Mucosa of descending colon (tissue), 3 donors: Measurements from ENCODE around the gene HDAC3. TPM values are rescaled to one million over a fixed set of nuclear protein-coding genes. Genes with fewer than 3 reads are reported as not detected.

Experiments used
- ATAC-seq: fragments of 200-7000 bp; cut with Tn5 transposase; one replicate; pipeline ENCODE4 v1.9.1; 2020; ENCODE audit warnings: mild to moderate bottlenecking, moderate library complexity
- DNase-seq, 3 donors: peaks; one replicate each; pipeline ENCODE4 v3.0.0-alpha.2; 2020
- H3K36me3 ChIP-seq: fragments of 200-600 bp; one replicate; pipeline ENCODE4 v1.8.0; 2021; ENCODE audit warnings: low read depth, mild to moderate bottlenecking
- H3K4me1 ChIP-seq: fragments of 200-600 bp; one replicate; pipeline ENCODE4 v1.8.0; 2021; ENCODE audit warnings: low read depth, mild to moderate bottlenecking
- H3K4me3 ChIP-seq: fragments of 200-600 bp; one replicate; pipeline ENCODE4 v1.8.0; 2021; ENCODE audit warnings: mild to moderate bottlenecking
- H3K9me3 ChIP-seq: fragments of 200-600 bp; one replicate; pipeline ENCODE4 v1.8.0; 2021; ENCODE audit warnings: mild to moderate bottlenecking
- intact Hi-C, 2 donors: fragments of 100-400 bp; cut with DNase I in 1 of 2; cut with micrococcal nuclease in 1 of 2; formaldehyde crosslinking; loops; one replicate each; pipeline versions ENCODE4 v1.11.0 to v1.11.1; 2022; cut with DNase I, micrococcal nuclease
- total RNA-seq, 3 donors: library from RNA; stranded (reverse); fragmentation: NEBNext Ultra II Directional in 2 of 3; extraction: Animal tissue kit (Norgen Biotek cat#: 25700) in 2 of 3; gene quantifications; one replicate each; pipeline versions ENCODE4 v1.2.1 to v1.2.4, GENCODE V29; 2021 to 2023
- TF ChIP-seq, protein P1 (sequence below): fragments of 200-600 bp; IDR thresholded peaks from one replicate; pipeline ENCODE4 v1.8.0; 2022; ENCODE audit warnings: antibody characterized with exemption, mild to moderate bottlenecking
- donor health status: DM: no; HTN: no; CAD: no; lungs with moderate emphysema.
- donor health status: DM: no; HTN: no; CAD: no.
- donor health status: DM: no; HTN: yes; CAD: no.

The HDAC3 gene
- total RNA-seq, 3 donors from 2014 or later = 45.1 to 47.0 (median 45.8) TPM

DNA sequence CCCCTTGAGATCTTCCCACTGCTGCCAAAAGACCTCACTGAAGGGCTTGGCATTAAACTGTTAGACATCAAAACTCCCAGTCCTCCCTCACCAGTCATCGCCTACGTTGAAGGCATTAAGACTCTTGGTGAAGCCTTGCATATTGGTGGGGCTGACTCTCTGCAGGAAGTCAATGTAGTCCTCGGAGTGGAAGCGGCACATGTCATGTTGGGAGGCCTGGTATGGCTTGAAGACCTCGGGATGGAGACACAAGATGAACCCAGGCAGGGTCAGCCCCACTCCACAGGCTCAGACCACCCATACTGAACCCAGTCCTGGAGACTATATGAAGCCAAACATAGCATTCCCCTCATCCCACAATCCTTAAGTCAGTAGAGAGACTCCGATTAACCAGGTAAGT, 1.9 kb downstream of the HDAC3 start:
- intact Hi-C loops = no loop called here
- no peaks in the 10 kb centered on the region for H3K36me3 ChIP-seq
- no peak for DNase-seq
- H3K4me3 ChIP-seq = no peak overlapping the region
- no peak for ATAC-seq
- H3K9me3 ChIP-seq = no peaks in the 10 kb centered on the region
- TF ChIP-seq, protein P1, sequence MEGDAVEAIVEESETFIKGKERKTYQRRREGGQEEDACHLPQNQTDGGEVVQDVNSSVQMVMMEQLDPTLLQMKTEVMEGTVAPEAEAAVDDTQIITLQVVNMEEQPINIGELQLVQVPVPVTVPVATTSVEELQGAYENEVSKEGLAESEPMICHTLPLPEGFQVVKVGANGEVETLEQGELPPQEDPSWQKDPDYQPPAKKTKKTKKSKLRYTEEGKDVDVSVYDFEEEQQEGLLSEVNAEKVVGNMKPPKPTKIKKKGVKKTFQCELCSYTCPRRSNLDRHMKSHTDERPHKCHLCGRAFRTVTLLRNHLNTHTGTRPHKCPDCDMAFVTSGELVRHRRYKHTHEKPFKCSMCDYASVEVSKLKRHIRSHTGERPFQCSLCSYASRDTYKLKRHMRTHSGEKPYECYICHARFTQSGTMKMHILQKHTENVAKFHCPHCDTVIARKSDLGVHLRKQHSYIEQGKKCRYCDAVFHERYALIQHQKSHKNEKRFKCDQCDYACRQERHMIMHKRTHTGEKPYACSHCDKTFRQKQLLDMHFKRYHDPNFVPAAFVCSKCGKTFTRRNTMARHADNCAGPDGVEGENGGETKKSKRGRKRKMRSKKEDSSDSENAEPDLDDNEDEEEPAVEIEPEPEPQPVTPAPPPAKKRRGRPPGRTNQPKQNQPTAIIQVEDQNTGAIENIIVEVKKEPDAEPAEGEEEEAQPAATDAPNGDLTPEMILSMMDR = no peak
- peaks cover 20% of the 10 kb centered on the region for H3K4me1 ChIP-seq

DNA sequence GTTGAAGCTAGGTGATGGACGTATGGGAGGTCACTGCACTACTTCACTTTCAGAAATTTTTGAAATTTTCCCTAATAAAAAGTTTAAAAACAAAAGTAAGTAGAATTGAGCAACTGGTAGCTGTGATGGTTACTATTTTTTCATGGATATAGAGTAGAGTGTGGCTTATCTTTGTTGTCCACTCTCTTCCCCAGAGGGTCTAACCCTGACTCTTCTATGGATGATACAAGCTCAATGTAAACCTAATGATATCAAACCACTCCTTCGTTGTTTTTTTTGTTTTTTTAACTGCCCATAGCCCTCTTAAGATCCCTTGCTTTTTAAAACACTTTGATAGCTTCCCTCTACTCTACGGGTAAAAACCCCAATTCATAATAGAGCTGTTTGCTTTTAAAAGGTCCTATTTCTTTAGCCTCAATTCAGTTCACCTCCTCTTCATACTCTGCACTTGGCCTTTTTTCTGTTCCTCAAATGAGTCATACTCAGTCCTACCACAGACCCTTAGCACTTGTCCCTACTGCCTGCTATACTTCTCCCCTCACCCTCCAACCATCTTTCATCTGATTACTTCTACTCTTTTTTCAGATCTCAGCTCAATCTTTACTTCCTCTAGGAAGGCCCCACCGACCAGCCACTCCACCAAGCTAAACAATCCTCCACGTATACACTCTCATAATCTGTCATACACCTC, 2.6 kb downstream of the HDAC3 start:
- TF ChIP-seq, protein P1 = no peak
- Histone ChIP-seq H3K4me1 (peaks cover 20% of the 10 kb centered on the region), H3K36me3 (no peaks in the 10 kb centered on the region), H3K4me3 (no peak overlapping the region), H3K9me3 (no peaks in the 10 kb centered on the region)
- DNase-seq (no peak), ATAC-seq (no peak)
- intact Hi-C loops = no loop called here

DNA sequence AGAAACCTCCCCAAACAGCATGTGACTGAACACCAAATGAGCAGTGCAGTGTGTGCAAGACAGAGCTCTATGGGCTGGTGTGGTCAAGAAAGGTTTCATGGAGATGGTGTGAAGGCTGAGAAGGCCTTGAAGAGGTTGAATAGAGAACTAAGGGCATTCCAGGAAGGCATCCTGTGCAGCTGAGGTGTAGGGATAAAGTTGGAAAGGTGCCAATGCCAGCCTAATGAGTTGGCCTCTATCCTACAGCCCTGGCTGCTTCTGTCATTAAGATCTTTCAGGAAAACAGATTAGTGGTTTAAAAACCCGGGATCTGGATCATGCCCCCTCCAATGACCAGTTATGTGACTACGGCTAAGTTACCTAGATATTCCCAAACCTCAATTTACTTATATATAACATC, 4.0 kb downstream of the HDAC3 start:
- no peaks in the 10 kb centered on the region for H3K9me3 ChIP-seq
- no peaks in the 10 kb centered on the region for H3K36me3 ChIP-seq
- H3K4me3 ChIP-seq = no peak overlapping the region
- TF ChIP-seq, protein P1 = no peak
- no peak for DNase-seq
- intact Hi-C loops = no loop called here
- ATAC-seq = no peak
- peaks cover 17% of the 10 kb centered on the region for H3K4me1 ChIP-seq

DNA sequence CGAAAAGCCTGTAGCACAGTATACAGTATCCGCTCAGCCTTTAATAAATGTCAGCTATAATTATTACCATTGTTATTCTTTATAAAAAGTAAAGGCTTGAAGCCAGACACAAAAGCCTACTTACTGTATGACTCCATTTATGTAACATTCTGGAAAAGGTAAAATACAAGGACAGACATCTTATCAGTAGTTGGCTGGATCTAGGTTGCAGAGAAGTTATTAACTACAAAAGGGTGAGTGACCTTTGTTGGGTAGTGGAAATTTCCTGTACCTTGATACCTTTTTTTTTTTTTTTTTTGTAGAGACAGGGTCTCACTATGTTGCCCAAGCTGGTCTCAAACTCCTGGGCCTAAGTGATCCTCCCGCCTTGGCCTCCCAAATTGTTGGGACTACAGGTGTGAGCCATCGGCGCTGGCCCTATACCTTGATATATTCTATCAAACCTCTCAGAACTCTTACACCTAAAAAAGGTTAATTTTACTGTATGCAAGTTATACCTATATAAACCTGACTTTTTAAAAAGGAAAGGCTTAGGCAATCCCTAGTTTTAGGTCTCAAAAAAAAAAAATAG, 6.0 kb downstream of the HDAC3 start:
- Histone ChIP-seq H3K36me3 (no peaks in the 10 kb centered on the region), H3K4me3 (no peak overlapping the region), H3K4me1 (peaks cover 8% of the 10 kb centered on the region), H3K9me3 (no peaks in the 10 kb centered on the region)
- ATAC-seq = no peak
- TF ChIP-seq, protein P1 = no peak
- intact Hi-C loops = no loop called here
- DNase-seq = no peak

DNA sequence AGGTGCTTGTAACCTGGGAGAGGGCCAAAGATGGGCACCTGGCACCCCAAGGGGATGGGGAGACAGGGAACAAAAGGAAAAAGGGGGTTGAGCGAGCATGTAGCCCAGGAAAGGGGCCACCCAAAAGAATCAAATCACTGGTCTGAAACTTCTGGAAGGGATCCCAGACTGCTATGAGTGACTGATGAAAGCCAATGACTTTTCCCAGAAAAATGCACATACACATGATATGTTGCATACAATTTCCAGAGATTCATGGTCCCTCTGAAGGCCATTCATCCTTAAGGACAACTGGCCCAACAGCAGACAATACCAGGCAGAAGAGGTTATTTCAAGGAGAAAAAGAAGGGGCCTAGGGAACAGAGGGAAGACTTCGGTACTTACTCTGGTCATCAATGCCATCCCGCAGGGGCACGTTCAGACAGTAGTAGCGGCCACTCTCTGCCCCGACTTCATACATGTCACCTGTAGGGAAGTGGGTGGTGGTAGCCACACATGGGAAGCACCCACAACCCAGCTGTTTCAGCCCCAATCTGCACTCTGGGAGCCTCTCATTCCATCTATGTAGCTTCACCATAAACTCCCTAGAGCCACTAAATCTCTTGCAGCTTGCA, 8.4 kb downstream of the HDAC3 start:
- TF ChIP-seq, protein P1 = no peak
- Histone ChIP-seq H3K9me3 (no peaks in the 10 kb centered on the region), H3K4me3 (no peak overlapping the region), H3K36me3 (no peaks in the 10 kb centered on the region), H3K4me1 (no peaks in the 10 kb centered on the region)
- ATAC-seq (no peak), DNase-seq (no peak)
- intact Hi-C loops = no loop called here
